PFSK-1 (cell line): ENCODE measurements around the gene CAPN10.

Experiments
- FOXP2 ChIP-seq: optimal IDR thresholded peaks from 2 replicates; pipeline ENCODE3; 2011; ENCODE audit warnings: borderline replicate concordance, control low read depth, inconsistent platforms; ENCODE audit not compliant: insufficient read depth; ENCODE audit errors: extremely low read length, extremely low read depth
- POLR2AphosphoS5 ChIP-seq: IDR thresholded peaks from 2 replicates; pipeline ENCODE4 v1.6.1; 2012; ENCODE audit warnings: low read depth, mild to moderate bottlenecking, control low read depth, low read length, moderate library complexity
- SIN3A ChIP-seq: IDR thresholded peaks from 2 replicates; pipeline ENCODE4 v1.6.1; 2012; ENCODE audit warnings: mild to moderate bottlenecking, low read length, moderate library complexity, borderline replicate concordance; ENCODE audit not compliant: insufficient read depth
- TAF1 ChIP-seq: IDR thresholded peaks from 2 replicates; pipeline ENCODE4 v1.6.1; 2012; ENCODE audit warnings: low read length, control low read depth, borderline replicate concordance; ENCODE audit not compliant: insufficient read depth
- TF ChIP-seq, protein P1 (sequence below), 2 experiments: IDR thresholded peaks; 2 replicates each; pipeline versions ENCODE4 v1.6.1 to v1.8.0; 2011 to 2012; ENCODE audit warnings: low read depth in 2 of 2, low read length in 2 of 2, control low read depth in 1 of 2, inconsistent platforms in 1 of 2, mild to moderate bottlenecking in 1 of 2, moderate library complexity in 1 of 2; ENCODE audit not compliant: insufficient read depth in 1 of 2

The CAPN10 gene

DNA sequence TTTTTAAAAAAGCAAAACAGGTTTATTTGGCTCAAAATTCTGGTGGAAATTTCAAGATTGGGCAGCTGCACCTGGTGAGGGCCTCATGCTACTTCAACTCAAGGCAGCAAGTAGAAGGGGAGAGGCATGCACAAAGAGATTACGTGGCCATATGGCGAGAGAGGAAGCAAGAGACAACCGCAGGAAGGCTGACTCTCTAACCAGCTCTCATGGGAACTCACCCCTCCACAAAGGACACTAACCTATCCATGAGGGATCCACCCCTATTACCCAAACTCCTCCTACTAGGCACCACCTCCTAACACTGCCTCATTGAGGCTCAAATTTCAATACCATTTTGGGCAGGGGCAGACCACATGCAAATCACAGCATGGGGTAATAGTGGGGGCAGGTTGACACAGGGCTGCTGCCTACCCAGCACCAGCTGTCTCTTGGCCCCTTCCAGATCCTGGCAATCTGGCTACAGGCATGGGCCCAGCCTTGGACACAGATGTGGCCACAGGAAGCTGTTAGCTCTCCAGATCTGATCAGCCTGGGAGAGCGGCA lies 2.0 kb upstream of the CAPN10 start:
- TF ChIP-seq TAF1, result peak; percentile 38; the same call in 1 of the 2 replicates
- TF ChIP-seq POLR2AphosphoS5, result no peak

DNA sequence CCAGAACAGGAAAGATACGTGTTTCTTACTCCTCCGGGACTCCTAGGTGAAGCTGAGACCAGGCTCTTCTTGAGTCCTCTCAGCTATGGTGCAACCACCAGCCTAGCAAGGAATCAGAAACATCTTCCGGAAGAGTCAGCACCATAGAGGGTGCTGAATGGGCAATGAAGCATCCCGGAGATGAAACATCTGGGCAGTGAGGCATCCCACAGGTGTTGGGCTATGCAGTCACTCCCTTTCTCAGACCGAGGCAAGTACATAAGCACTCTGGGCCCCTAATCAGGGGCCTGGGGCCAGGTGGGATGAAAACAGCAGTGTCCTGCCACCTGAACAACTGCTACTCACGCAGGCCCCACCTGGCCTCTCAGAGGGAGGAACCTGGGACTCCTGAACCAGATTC lies 1.4 kb upstream of the CAPN10 start:
- TF ChIP-seq TAF1 (no peak), SIN3A (no peak)
- TF ChIP-seq, protein P1, sequence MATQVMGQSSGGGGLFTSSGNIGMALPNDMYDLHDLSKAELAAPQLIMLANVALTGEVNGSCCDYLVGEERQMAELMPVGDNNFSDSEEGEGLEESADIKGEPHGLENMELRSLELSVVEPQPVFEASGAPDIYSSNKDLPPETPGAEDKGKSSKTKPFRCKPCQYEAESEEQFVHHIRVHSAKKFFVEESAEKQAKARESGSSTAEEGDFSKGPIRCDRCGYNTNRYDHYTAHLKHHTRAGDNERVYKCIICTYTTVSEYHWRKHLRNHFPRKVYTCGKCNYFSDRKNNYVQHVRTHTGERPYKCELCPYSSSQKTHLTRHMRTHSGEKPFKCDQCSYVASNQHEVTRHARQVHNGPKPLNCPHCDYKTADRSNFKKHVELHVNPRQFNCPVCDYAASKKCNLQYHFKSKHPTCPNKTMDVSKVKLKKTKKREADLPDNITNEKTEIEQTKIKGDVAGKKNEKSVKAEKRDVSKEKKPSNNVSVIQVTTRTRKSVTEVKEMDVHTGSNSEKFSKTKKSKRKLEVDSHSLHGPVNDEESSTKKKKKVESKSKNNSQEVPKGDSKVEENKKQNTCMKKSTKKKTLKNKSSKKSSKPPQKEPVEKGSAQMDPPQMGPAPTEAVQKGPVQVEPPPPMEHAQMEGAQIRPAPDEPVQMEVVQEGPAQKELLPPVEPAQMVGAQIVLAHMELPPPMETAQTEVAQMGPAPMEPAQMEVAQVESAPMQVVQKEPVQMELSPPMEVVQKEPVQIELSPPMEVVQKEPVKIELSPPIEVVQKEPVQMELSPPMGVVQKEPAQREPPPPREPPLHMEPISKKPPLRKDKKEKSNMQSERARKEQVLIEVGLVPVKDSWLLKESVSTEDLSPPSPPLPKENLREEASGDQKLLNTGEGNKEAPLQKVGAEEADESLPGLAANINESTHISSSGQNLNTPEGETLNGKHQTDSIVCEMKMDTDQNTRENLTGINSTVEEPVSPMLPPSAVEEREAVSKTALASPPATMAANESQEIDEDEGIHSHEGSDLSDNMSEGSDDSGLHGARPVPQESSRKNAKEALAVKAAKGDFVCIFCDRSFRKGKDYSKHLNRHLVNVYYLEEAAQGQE (IDR thresholded peaks at IDR 0.05; ENCODE audit: insufficient read depth in 1 of 2, low read depth in 2 of 2, low read length in 2 of 2), result no peak

DNA sequence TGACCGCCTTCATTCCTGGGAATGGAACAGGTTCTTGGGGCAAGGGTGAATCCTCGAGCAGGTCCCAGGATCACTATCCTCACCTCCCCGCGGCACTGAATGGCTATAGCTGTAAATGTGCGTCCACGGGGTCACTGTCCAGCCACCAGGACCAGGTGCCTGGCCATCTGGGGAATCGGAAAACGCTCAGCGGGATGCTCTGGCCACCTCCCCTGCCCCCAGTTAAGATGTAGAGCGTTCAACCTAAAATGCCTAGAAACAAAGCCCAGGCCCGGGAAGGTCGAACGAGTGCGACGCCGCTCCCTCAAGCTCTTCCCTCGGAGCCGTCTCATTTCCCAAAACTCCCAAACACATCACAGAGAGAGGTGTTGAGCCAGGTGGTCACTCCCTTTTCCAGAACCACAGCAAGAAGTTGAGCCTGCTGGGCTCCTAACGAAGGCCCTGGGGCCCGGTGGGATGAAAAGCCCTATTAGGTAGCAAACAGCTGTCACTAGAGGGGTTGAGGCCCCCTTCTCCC lies 795 bp upstream of the CAPN10 start:
- no peak for TF ChIP-seq FOXP2
- TF ChIP-seq, protein P1 (IDR thresholded peaks at IDR 0.05; ENCODE audit: insufficient read depth in 1 of 2, low read depth in 2 of 2, low read length in 2 of 2), result no peak
- TF ChIP-seq TAF1, result no peak
- TF ChIP-seq SIN3A, result no peak
- TF ChIP-seq POLR2AphosphoS5, result no peak

DNA sequence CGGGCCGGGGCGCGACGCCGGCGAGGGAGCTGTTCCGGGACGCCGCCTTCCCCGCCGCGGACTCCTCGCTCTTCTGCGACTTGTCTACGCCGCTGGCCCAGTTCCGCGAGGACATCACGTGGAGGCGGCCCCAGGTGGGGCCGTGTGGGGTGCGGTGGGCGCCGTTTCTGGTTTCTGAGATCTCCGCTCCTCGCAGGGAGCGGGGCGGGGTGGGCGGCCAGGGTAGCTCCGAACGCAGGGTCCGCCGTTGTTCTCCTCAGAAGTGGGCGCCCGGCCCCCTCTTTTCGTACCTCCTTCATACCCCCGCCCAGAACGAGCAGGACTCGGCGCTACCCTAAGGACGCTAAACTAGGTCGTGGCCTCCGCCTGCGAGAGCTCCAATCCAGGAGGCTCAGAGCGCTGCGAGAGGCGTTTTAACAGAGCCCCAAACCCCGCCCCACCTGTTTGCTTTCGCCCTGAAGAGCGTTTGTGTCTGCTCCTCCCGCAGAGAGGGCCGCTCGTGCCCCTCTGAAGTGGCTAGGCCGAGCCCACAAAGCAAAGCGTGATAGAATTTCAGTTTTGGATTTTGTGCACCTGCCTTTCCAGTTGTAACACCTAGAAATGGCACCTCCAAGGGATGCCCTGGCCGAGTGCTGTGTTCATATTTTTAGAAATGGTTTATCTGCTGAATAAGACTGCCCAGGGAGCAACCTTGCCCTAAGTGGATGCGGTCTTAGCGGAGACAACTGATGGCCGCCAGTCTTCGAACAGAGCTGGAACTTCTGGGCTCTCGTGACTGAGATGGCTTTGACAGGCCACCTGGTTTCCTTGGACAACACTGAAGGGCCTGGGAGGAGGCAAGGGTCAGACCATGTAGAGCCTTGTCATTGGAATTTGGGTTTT lies 626 bp downstream of the CAPN10 start:
- TF ChIP-seq POLR2AphosphoS5 (no peak), FOXP2 (no peak), TAF1 (no peak), SIN3A (no peak)
- TF ChIP-seq, protein P1 (IDR thresholded peaks at IDR 0.05; ENCODE audit: insufficient read depth in 1 of 2, low read depth in 2 of 2, low read length in 2 of 2), result no peak

DNA sequence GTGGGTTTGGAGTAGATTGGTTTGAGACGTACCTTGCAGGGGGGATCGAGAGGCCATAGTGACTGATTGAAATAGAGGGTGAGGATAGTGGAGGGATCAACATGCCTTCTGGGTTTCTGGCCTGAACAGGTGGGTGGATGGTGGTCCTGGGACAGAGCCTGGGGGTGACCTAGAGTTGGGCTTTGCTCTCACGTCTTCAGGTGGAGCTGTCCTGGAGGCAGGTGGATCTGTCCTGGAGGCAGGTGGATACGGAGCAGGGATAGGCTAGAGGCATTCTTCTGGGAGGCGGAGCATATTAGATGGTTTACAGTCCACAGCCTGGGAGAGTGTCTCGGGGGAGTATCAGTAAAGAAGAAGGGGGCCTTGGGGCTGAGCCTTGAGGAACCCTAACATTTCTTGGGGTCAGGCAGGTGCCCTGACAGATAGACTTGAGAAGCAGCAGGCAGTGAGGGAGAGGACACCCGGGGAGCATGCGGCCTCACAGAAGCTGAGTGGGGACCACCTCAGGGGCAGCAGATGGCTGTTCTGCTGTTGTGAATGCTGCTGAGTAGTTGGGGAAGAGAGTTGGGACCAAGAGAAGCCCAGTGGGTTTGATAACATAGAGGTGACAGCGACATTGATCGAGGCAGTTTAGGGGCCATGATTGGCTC lies 1.6 kb downstream of the CAPN10 start:
- TF ChIP-seq POLR2AphosphoS5 (no peak), FOXP2 (no peak), SIN3A (no peak), TAF1 (no peak)
- TF ChIP-seq, protein P1 (IDR thresholded peaks at IDR 0.05; ENCODE audit: insufficient read depth in 1 of 2, low read depth in 2 of 2, low read length in 2 of 2), result no peak
